T-helper 9 cell (primary cell): Measurements from ENCODE around the gene FRMPD1.

Source experiments
- DNase-seq: peaks from one replicate; pipeline ENCODE4 v3.0.0-alpha.2; 2020

Gene FRMPD1

GRCh38 chr9:37679649-37680402 lies 29.1 kb downstream of the FRMPD1 start:
- no peak for DNase-seq

GRCh38 chr9:37682951-37683350 lies 32.2 kb downstream of the FRMPD1 start:
- DNase-seq, result no peak

GRCh38 chr9:37683531-37684371 lies 33.0 kb downstream of the FRMPD1 start:
- DNase-seq, result no peak

- no peak for DNase-seq
Measured at GRCh38 chr9:37692622-37693221, 42.0 kb downstream of the FRMPD1 start.

GRCh38 chr9:37693260-37693659 lies 42.5 kb downstream of the FRMPD1 start:
- DNase-seq, result no peak

GRCh38 chr9:37694355-37694754 lies 43.6 kb downstream of the FRMPD1 start:
- DNase-seq, result no peak

GRCh38 chr9:37696528-37696927 lies 45.8 kb downstream of the FRMPD1 start:
- DNase-seq, result no peak

GRCh38 chr9:37700131-37700530 lies 49.4 kb downstream of the FRMPD1 start:
- DNase-seq, result no peak

- no peak for DNase-seq
Measured at GRCh38 chr9:37700900-37701299, 50.1 kb downstream of the FRMPD1 start.

GRCh38 chr9:37705787-37706186 lies 55.0 kb downstream of the FRMPD1 start:
- no peak for DNase-seq

GRCh38 chr9:37706290-37706689 lies 55.5 kb downstream of the FRMPD1 start:
- no peak for DNase-seq

GRCh38 chr9:37707748-37708147 lies 57.0 kb downstream of the FRMPD1 start:
- no peak for DNase-seq

GRCh38 chr9:37710046-37710445 lies 59.3 kb downstream of the FRMPD1 start:
- DNase-seq, result no peak

- DNase-seq, result no peak
Measured at GRCh38 chr9:37715260-37715659, 64.5 kb downstream of the FRMPD1 start.

GRCh38 chr9:37715991-37716505 lies 65.3 kb downstream of the FRMPD1 start:
- DNase-seq, result no peak

- DNase-seq, result no peak
Measured at GRCh38 chr9:37719526-37719925, 68.8 kb downstream of the FRMPD1 start.

GRCh38 chr9:37727013-37727412 lies 76.3 kb downstream of the FRMPD1 start:
- DNase-seq, result no peak

GRCh38 chr9:37729499-37729898 lies 78.7 kb downstream of the FRMPD1 start:
- DNase-seq, result no peak

GRCh38 chr9:37730256-37730655 lies 79.5 kb downstream of the FRMPD1 start:
- DNase-seq, result no peak

GRCh38 chr9:37730839-37731238 lies 80.1 kb downstream of the FRMPD1 start:
- DNase-seq, result no peak

- DNase-seq, result no peak
Measured at GRCh38 chr9:37732086-37732741, 81.5 kb downstream of the FRMPD1 start.

- DNase-seq, result no peak
Measured at GRCh38 chr9:37732952-37733351, 82.2 kb downstream of the FRMPD1 start.

GRCh38 chr9:37739222-37739621 lies 88.5 kb downstream of the FRMPD1 start:
- no peak for DNase-seq
